Amniotic epithelial cell (primary cell): ENCODE results near the gene NHS.
A peak's percentile ranks its signal among the peaks of the same experiment; 100 is the strongest.
"Not testable (repeated sequence)": the region's sequence is repeated elsewhere in the genome, so short reads cannot be mapped to it uniquely, and the experiment has no call there.

Experiments
- DNase-seq: peaks from one replicate; pipeline ENCODE4 v3.0.0-alpha.2; 2010; ENCODE audit warnings: low read depth

NHS gene

GRCh38 chrX:17405225-17405969 lies 30.4 kb downstream of the NHS start:
- DNase-seq: no peak

- DNase-seq: no peak
Measured at GRCh38 chrX:17409566-17410290, 34.7 kb downstream of the NHS start.

- no peak for DNase-seq
Measured at GRCh38 chrX:17410651-17411050, 35.7 kb downstream of the NHS start.

- no peak for DNase-seq
Measured at GRCh38 chrX:17411205-17411604, 36.2 kb downstream of the NHS start.

GRCh38 chrX:17412692-17413091 lies 37.7 kb downstream of the NHS start:
- no peak for DNase-seq

GRCh38 chrX:17413228-17413627 lies 38.2 kb downstream of the NHS start:
- peak; percentile 3 for DNase-seq

GRCh38 chrX:17414027-17414658 lies 39.1 kb downstream of the NHS start:
- no peak for DNase-seq

GRCh38 chrX:17414839-17415238 lies 39.8 kb downstream of the NHS start:
- no peak for DNase-seq

- DNase-seq: no peak
Measured at GRCh38 chrX:17415242-17415810, 40.3 kb downstream of the NHS start.

- no peak for DNase-seq
Measured at GRCh38 chrX:17417372-17417771, 42.4 kb downstream of the NHS start.

GRCh38 chrX:17425136-17425535 lies 50.1 kb downstream of the NHS start:
- DNase-seq: no peak

- DNase-seq: no peak
Measured at GRCh38 chrX:17425551-17425950, 50.6 kb downstream of the NHS start.

GRCh38 chrX:17431171-17431570 lies 56.2 kb downstream of the NHS start:
- DNase-seq: no peak

GRCh38 chrX:17432158-17432557 lies 57.2 kb downstream of the NHS start:
- no peak for DNase-seq

GRCh38 chrX:17433965-17434364 lies 59.0 kb downstream of the NHS start:
- no peak for DNase-seq

GRCh38 chrX:17435476-17435875 lies 60.5 kb downstream of the NHS start:
- DNase-seq: no peak

- DNase-seq: no peak
Measured at GRCh38 chrX:17438221-17438620, 63.2 kb downstream of the NHS start.

GRCh38 chrX:17440258-17440657 lies 65.3 kb downstream of the NHS start:
- DNase-seq: no peak

GRCh38 chrX:17440836-17441235 lies 65.8 kb downstream of the NHS start:
- DNase-seq: no peak

GRCh38 chrX:17441965-17442364 lies 67.0 kb downstream of the NHS start:
- no peak for DNase-seq

GRCh38 chrX:17442898-17443297 lies 67.9 kb downstream of the NHS start:
- no peak for DNase-seq

- no peak for DNase-seq
Measured at GRCh38 chrX:17443556-17443955, 68.6 kb downstream of the NHS start.

GRCh38 chrX:17446269-17446668 lies 71.3 kb downstream of the NHS start:
- not testable (repeated sequence) for DNase-seq
